GM12875 (cell line): ENCODE results near the gene NAA25.
"Not testable (repeated sequence)": the region's sequence is repeated elsewhere in the genome, so short reads cannot be mapped to it uniquely, and the experiment has no call there.

Experiments
- H3K4me3 ChIP-seq: one replicate; pipeline ENCODE4 v1.5.1; 2011; ENCODE audit warnings: low read depth, low read length, control low read depth
- CTCF ChIP-seq: IDR thresholded peaks from 2 replicates; pipeline ENCODE4 v1.5.1; 2011; ENCODE audit warnings: low read depth, mild to moderate bottlenecking, control low read depth, inconsistent platforms, low read length, moderate library complexity, borderline replicate concordance; ENCODE audit not compliant: insufficient read depth

Gene NAA25

GRCh38 chr12:112005419-112006395, 102.9 kb downstream of the NAA25 start:
- no peak for TF ChIP-seq CTCF
- H3K4me3 ChIP-seq, result no peak overlapping the region

DNA sequence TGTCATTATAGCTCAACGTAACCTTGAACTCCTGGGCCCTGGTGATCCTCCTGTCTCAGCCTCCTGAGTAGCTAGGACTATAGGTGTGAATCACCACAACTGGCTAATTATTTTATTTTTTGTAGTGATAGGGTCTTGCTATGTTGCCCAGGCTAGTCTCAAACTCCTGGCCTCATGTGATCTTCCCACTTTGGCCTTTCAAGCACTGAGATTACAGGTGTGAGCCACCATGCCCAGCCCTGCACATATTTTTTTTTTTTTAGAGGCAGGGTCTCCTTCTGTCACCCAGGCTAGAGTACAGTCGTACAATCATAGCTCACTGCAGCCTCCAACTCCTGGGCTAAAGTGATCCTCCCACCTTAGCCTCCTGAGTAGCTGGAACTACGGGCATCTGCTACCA, 104.5 kb downstream of the NAA25 start:
- no peak overlapping the region for H3K4me3 ChIP-seq
- TF ChIP-seq CTCF, result no peak

- H3K4me3 ChIP-seq, result no peak overlapping the region
- no peak for TF ChIP-seq CTCF
Observed at GRCh38 chr12:112001576-112001975, 107.0 kb downstream of the NAA25 start.

DNA sequence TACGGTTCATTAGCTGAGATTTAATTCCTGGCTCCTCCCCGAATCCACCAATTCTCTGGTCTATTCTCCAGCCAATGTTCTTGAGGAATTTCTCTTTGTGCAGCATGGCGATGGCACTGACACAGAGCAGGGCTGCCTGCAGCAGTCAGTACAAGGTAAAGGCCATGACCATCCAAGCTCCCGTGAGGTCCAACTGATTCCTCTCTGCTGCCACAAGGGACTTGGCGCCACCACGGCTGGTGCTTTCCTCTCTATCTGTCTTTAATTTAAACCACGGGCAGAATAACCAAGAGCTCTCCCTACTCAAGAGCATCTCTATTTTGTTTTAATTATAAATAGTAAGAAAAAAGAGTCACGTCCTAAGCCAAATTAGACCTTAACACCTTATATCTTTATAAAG, 107.8 kb downstream of the NAA25 start:
- TF ChIP-seq CTCF, result no peak
- H3K4me3 ChIP-seq, result no peak overlapping the region

GRCh38 chr12:111999129-111999528, 109.5 kb downstream of the NAA25 start:
- not testable (repeated sequence) for H3K4me3 ChIP-seq

GRCh38 chr12:111998015-111998414, 110.6 kb downstream of the NAA25 start:
- no peak overlapping the region for H3K4me3 ChIP-seq
- TF ChIP-seq CTCF, result no peak

DNA sequence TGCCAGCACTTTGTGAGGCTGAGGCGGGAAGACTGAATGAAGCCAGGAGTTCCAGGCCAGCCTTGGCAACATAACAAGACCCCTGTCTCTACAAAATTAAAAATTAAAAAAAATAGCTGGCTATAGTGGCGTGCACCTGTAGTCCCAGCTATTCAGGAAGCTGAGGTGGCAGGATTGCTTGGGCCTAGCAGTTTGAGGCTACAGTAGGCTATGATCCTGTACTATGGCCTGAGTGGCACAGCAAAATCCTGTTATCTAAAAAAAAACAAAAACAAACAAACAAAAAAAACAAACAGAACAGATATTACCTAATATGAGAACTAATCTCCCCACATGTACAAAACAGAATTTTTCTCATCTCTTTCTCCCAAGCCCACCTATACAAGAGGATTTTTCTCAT, 111.3 kb downstream of the NAA25 start:
- H3K4me3 ChIP-seq, result no peak overlapping the region
- TF ChIP-seq CTCF, result no peak
